Measurements from ENCODE around the gene ZNF746. TPM values are rescaled to one million over a fixed set of nuclear protein-coding genes. Genes with fewer than 3 reads are reported as not detected.
A peak's percentile ranks its signal among the peaks of the same experiment; 100 is the strongest.

ZNF746 gene
- total and polyA plus RNA-seq, 2 of the 13 experiments (the other 11 are each of a cell fraction or from before 2014, with no cell fraction given): 3.8 to 8.1 TPM

DNA sequence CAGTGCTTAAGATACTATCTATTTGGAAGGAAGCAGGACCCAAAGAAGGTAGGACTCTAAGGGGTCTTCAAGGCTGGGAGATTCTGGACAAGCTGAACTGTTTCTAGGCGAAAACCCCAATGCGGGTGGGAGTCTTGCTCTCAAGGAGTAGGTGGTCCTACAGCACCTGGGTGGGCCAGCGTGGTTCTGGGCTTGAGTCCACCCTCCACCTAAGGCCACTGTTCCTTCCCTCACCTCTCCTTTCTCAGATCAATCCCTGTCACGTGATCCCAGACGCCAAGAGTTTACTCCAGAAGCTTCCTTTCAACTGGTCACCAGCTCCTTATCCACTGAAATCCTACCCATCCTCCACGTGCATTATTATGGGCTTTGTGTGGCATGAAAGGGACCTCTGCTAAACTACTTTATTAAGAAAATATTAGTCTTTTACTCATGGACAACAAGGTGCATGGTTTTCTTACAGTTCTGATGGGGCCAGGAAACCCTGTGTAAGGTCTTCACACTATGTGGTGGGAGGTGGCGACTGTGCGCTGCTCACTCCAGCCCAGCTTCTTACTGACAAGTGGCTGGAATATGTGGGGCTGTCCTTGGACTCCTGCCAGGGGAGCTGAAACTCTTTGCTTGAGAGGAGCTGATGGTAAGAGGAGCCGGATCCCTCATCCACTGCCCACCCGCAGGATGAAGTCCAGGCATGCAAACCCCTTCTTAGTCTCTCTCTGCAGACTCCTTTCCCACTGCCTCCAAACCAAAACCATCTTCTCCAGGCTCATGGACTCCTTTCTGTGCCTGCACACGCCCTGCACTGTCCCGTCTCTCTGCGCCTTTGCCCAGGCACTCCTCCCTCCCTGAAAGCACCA is 1.6 kb downstream of the ZNF746 start:
- TF ChIP-seq, protein P1, sequence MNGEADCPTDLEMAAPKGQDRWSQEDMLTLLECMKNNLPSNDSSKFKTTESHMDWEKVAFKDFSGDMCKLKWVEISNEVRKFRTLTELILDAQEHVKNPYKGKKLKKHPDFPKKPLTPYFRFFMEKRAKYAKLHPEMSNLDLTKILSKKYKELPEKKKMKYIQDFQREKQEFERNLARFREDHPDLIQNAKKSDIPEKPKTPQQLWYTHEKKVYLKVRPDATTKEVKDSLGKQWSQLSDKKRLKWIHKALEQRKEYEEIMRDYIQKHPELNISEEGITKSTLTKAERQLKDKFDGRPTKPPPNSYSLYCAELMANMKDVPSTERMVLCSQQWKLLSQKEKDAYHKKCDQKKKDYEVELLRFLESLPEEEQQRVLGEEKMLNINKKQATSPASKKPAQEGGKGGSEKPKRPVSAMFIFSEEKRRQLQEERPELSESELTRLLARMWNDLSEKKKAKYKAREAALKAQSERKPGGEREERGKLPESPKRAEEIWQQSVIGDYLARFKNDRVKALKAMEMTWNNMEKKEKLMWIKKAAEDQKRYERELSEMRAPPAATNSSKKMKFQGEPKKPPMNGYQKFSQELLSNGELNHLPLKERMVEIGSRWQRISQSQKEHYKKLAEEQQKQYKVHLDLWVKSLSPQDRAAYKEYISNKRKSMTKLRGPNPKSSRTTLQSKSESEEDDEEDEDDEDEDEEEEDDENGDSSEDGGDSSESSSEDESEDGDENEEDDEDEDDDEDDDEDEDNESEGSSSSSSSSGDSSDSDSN (CRISPR knock-in tag; IDR thresholded peaks at IDR 0.05): peak; percentile 55; the same call in 1 of the 2 replicates
- TF ChIP-seq DNMT1 (CRISPR knock-in tag; IDR thresholded peaks at IDR 0.05) (no peak), TCF7L2 (IDR thresholded peaks at IDR 0.05; ENCODE audit: low read depth, low read length) (no peak), FOXO1 (CRISPR knock-in tag; IDR thresholded peaks at IDR 0.05) (no peak)
- FAIRE-seq (no peak), DNase-seq (ENCODE audit: low spot score) (peak; percentile 54), ATAC-seq (peak; percentile 57)
- intact Hi-C loops (cut with micrococcal nuclease; ENCODE audit: unreplicated experiment): no loop called here
- POLR2A ChIA-PET: interaction anchor here (2.0 kb wide), 1 partner anchor 35 kb away, joined by 9 read pairs; the partner anchor contains the start of gene ZNF777
- H3K9me3 ChIP-seq (ENCODE audit: low read length): no peaks in the 10 kb centered on the region
- H3K36me3 ChIP-seq (replicated peaks in 1 of 2; ENCODE audit: control insufficient read depth in 1 of 2, insufficient read depth in 2 of 2, low read length in 2 of 2): peaks cover 9 to 28% of the 10 kb centered on the region in 2 experiments; a peak in 4 of 5 replicates
- H2AFZ ChIP-seq (ENCODE audit: low read length): no peak overlapping the region
- peak overlapping the region; percentile 68 to 85 (median 77); a peak in 5 of 6 replicates for H3K4me3 ChIP-seq (replicated peaks in 1 of 3; ENCODE audit: insufficient read depth in 1 of 3, low read depth in 2 of 3, low read length in 3 of 3)
- H3K4me1 ChIP-seq (ENCODE audit: insufficient read depth, low read length): peaks cover 18% of the 10 kb centered on the region
- in situ Hi-C loops (cut with HindIII; ENCODE audit: extremely low pct_ligation_motif_present, low pct_unique_long_range_greater_than_20kb): no loop called here
- no peaks in the 10 kb centered on the region for H4K20me1 ChIP-seq (ENCODE audit: insufficient read depth, low read length)
- WGBS (ENCODE audit: low lambda C conversion rate): 39% methylated on average over 11 of the region's 13 CpGs
- BruUV-seq (replicated peaks): TSS peak; percentile 46
- H3K27ac ChIP-seq (ENCODE audit: extremely low read length, insufficient read depth, low read length): peak overlapping the region; percentile 32
- H3K27me3 ChIP-seq (ENCODE audit: control insufficient read depth in 1 of 2, insufficient read depth in 2 of 2, low read length in 2 of 2): peaks cover 0 to 29% of the 10 kb centered on the region in 2 experiments; a peak in 4 of 5 replicates
- CTCF ChIA-PET (ENCODE audit: low intra/inter-chr PET ratio, low total read pairs): no interaction called here
- H3K9ac ChIP-seq (ENCODE audit: insufficient read depth, low read depth, low read length): peak overlapping the region; percentile 28; the same call in 1 of the 2 replicates
- H3K4me2 ChIP-seq (ENCODE audit: low read depth, low read length): peak overlapping the region; percentile 83
- peaks cover 15% of the 10 kb centered on the region for H3K79me2 ChIP-seq (ENCODE audit: insufficient read depth, low read length)
